Measurements from ENCODE around the gene MT1X.
"Not testable (repeated sequence)": the region's sequence is repeated elsewhere in the genome, so short reads cannot be mapped to it uniquely, and the experiment has no call there.

Gene MT1X

DNA sequence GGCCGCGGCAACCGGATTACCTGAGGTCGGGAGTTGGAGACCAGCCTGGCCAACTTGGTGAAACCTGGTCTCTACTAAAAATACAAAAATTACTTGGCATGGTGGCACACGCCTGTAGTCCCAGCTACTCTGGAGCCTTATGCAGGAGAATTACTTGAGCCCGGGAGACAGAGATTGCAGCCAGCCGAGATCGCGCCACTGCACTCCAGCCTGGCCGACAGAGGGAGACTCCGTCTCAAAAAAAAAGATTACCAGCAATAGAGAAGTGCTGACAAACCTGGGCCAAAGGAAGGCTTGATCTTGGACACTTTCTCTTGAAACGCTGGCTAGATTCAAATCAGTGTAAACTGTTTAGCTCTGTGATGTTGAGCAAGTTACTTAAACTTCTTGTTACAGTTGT, 8.3 kb upstream of the MT1X start:
- ATAC-seq (ENCODE audit: insufficient read depth, low read depth), result no peak
- DNase-seq, result no peak
- H3K9me3 ChIP-seq (ENCODE audit: insufficient read depth, low read length, severe bottlenecking), result no peaks in the 10 kb centered on the region
- no peak overlapping the region for H2AFZ ChIP-seq (ENCODE audit: low read depth, low read length)
- H3K4me2 ChIP-seq (ENCODE audit: insufficient read depth, low read length), result no peak overlapping the region
- H3K27ac ChIP-seq (ENCODE audit: low read length), result no peak overlapping the region
- no peak overlapping the region for H3K4me3 ChIP-seq (ENCODE audit: low read depth in 1 of 2, low read length in 2 of 2)
- no peaks in the 10 kb centered on the region for H3K36me3 ChIP-seq (ENCODE audit: insufficient read depth, low read length)
- H3K9ac ChIP-seq (ENCODE audit: low read depth, low read length), result no peak overlapping the region
- no peaks in the 10 kb centered on the region for H4K20me1 ChIP-seq (ENCODE audit: insufficient read depth, low read length)
- TF ChIP-seq EZH2 (IDR thresholded peaks at IDR 0.05; ENCODE audit: borderline replicate concordance, low read depth, low read length, severe bottlenecking), result no peak
- TF ChIP-seq, protein P1, sequence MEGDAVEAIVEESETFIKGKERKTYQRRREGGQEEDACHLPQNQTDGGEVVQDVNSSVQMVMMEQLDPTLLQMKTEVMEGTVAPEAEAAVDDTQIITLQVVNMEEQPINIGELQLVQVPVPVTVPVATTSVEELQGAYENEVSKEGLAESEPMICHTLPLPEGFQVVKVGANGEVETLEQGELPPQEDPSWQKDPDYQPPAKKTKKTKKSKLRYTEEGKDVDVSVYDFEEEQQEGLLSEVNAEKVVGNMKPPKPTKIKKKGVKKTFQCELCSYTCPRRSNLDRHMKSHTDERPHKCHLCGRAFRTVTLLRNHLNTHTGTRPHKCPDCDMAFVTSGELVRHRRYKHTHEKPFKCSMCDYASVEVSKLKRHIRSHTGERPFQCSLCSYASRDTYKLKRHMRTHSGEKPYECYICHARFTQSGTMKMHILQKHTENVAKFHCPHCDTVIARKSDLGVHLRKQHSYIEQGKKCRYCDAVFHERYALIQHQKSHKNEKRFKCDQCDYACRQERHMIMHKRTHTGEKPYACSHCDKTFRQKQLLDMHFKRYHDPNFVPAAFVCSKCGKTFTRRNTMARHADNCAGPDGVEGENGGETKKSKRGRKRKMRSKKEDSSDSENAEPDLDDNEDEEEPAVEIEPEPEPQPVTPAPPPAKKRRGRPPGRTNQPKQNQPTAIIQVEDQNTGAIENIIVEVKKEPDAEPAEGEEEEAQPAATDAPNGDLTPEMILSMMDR (IDR thresholded peaks at IDR 0.05; ENCODE audit: borderline replicate concordance, extremely low read depth, low read length, poor library complexity, severe bottlenecking), result peak; percentile 36
- no peaks in the 10 kb centered on the region for H3K79me2 ChIP-seq (ENCODE audit: insufficient read depth, low read length)
- peaks cover 31% of the 10 kb centered on the region for H3K27me3 ChIP-seq (ENCODE audit: insufficient read depth, low read length, poor library complexity)
- peaks cover 2% of the 10 kb centered on the region; the same call in 1 of the 2 replicates for H3K4me1 ChIP-seq (ENCODE audit: insufficient read depth, low read length)

DNA sequence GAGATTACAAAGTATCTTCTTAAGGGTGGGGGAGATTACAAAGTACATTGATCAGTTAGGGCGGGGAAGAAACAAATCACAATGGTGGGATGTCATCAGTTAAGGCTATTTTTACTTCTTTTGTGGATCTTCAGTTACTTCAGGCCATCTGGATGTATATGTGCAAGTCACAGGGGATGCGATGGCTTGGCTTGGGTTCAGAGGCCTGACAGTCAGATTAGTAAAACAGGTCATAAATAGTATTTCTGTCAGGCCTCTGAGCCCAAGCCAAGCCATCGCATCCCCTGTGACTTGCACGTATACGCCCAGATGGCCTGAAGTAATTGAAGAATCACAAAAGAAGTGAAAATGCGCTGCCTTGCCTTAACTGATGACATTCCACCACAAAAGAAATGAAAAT, 7.7 kb upstream of the MT1X start:
- H3K4me3 ChIP-seq (ENCODE audit: low read depth in 1 of 2, low read length in 2 of 2); ATAC-seq (ENCODE audit: insufficient read depth, low read depth); H3K79me2 ChIP-seq (ENCODE audit: insufficient read depth, low read length); H3K36me3 ChIP-seq (ENCODE audit: insufficient read depth, low read length); H3K9me3 ChIP-seq (ENCODE audit: insufficient read depth, low read length, severe bottlenecking); H3K4me2 ChIP-seq (ENCODE audit: insufficient read depth, low read length); DNase-seq; H3K9ac ChIP-seq (ENCODE audit: low read depth, low read length); H2AFZ ChIP-seq (ENCODE audit: low read depth, low read length); H3K4me1 ChIP-seq (ENCODE audit: insufficient read depth, low read length); H3K27ac ChIP-seq (ENCODE audit: low read length); H4K20me1 ChIP-seq (ENCODE audit: insufficient read depth, low read length): not testable (repeated sequence)
- H3K27me3 ChIP-seq (ENCODE audit: insufficient read depth, low read length, poor library complexity), result peaks cover 27% of the 10 kb centered on the region

DNA sequence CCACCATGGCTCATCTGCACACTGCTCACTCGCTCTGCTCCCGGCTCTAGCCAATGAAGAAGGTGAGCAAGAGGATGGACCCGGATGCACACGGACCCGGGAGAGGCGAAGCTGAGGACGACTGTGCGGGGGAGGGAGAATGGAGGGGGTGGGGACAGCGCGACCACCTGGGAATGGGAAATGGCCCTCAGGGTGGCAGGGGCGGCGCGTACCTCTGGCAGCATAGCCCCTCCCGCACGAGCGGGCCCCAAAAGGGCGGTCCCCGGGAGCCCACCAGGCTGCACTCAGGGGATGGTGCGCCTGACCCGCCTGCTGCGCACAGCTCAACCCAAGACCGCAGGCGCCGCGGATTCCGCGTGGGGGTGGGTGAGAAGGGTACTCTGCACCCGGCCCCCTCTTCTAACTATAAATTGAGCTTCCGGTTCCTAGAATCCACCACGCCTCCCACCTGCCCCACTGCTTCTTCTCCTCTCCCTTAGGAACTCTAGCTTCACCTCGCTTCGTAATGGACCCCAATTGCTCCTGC, 6.5 kb upstream of the MT1X start:
- Histone ChIP-seq H3K9me3 (ENCODE audit: insufficient read depth, low read length, severe bottlenecking) (no peaks in the 10 kb centered on the region), H3K4me2 (ENCODE audit: insufficient read depth, low read length) (peak overlapping the region; percentile 41; the same call in 1 of the 2 replicates), H2AFZ (ENCODE audit: low read depth, low read length) (no peak overlapping the region), H3K4me1 (ENCODE audit: insufficient read depth, low read length) (peaks cover 2% of the 10 kb centered on the region; the same call in 1 of the 2 replicates), H4K20me1 (ENCODE audit: insufficient read depth, low read length) (no peaks in the 10 kb centered on the region), H3K36me3 (ENCODE audit: insufficient read depth, low read length) (no peaks in the 10 kb centered on the region), H3K9ac (ENCODE audit: low read depth, low read length) (no peak overlapping the region), H3K4me3 (ENCODE audit: low read depth in 1 of 2, low read length in 2 of 2) (no peak overlapping the region), H3K27me3 (ENCODE audit: insufficient read depth, low read length, poor library complexity) (peaks cover 17% of the 10 kb centered on the region), H3K79me2 (ENCODE audit: insufficient read depth, low read length) (no peaks in the 10 kb centered on the region), H3K27ac (ENCODE audit: low read length) (no peak overlapping the region)
- ATAC-seq (ENCODE audit: insufficient read depth, low read depth) (peak; percentile 88), DNase-seq (peak; percentile 62)
- TF ChIP-seq EZH2 (IDR thresholded peaks at IDR 0.05; ENCODE audit: borderline replicate concordance, low read depth, low read length, severe bottlenecking), result no peak
- TF ChIP-seq, protein P1 (IDR thresholded peaks at IDR 0.05; ENCODE audit: borderline replicate concordance, extremely low read depth, low read length, poor library complexity, severe bottlenecking), result no peak

DNA sequence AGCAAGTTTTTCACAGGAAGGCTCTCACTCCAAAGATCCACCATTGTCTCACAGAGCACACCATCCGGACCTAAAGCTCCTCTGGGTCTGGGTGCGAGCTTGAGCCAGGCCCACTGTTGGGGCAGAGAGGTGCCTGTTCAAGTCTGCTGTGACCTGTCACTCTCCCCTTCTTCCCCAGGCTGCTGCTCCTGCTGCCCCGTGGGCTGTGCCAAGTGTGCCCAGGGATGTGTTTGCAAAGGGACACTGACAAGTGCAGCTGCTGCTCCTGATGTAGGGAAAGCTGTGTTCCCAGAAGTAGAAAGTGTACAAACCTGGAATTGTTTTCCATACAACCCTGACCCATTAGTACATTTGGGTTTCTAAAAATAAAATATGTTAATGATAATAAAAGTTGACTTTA, 4.8 kb upstream of the MT1X start:
- no peak overlapping the region for H2AFZ ChIP-seq (ENCODE audit: low read depth, low read length)
- TF ChIP-seq EZH2 (IDR thresholded peaks at IDR 0.05; ENCODE audit: borderline replicate concordance, low read depth, low read length, severe bottlenecking), result no peak
- TF ChIP-seq, protein P1 (IDR thresholded peaks at IDR 0.05; ENCODE audit: borderline replicate concordance, extremely low read depth, low read length, poor library complexity, severe bottlenecking), result no peak
- peaks cover 11% of the 10 kb centered on the region for H3K27me3 ChIP-seq (ENCODE audit: insufficient read depth, low read length, poor library complexity)
- H3K9me3 ChIP-seq (ENCODE audit: insufficient read depth, low read length, severe bottlenecking), result no peaks in the 10 kb centered on the region
- ATAC-seq (ENCODE audit: insufficient read depth, low read depth), result no peak
- no peaks in the 10 kb centered on the region for H4K20me1 ChIP-seq (ENCODE audit: insufficient read depth, low read length)
- no peak overlapping the region for H3K9ac ChIP-seq (ENCODE audit: low read depth, low read length)
- no peaks in the 10 kb centered on the region for H3K36me3 ChIP-seq (ENCODE audit: insufficient read depth, low read length)
- H3K4me2 ChIP-seq (ENCODE audit: insufficient read depth, low read length), result no peak overlapping the region
- H3K4me1 ChIP-seq (ENCODE audit: insufficient read depth, low read length), result peaks cover 12% of the 10 kb centered on the region
- H3K79me2 ChIP-seq (ENCODE audit: insufficient read depth, low read length), result no peaks in the 10 kb centered on the region
- DNase-seq, result no peak
- no peak overlapping the region for H3K4me3 ChIP-seq (ENCODE audit: low read depth in 1 of 2, low read length in 2 of 2)
- H3K27ac ChIP-seq (ENCODE audit: low read length), result no peak overlapping the region
